SU-DHL-6 (cell line): ENCODE results near the gene RFXANK.

Source experiments
- CTCF ChIP-seq: fragments of 200-600 bp; sonication (generic); IDR thresholded peaks from one replicate; pipeline ENCODE4 v1.5.1; 2017; ENCODE audit warnings: antibody characterized with exemption, mild to moderate bottlenecking, low read length, moderate library complexity; ENCODE audit not compliant: insufficient read depth, poor library complexity, severe bottlenecking
- EZH2phosphoT487 ChIP-seq: fragments of 200-600 bp; sonication (generic), shearing (Covaris generic); conservative IDR thresholded peaks from 2 replicates; pipeline ENCODE4 v1.6.1; 2018; ENCODE audit warnings: mild to moderate bottlenecking, antibody characterized with exemption, low read length, moderate library complexity, mixed read lengths

DNA sequence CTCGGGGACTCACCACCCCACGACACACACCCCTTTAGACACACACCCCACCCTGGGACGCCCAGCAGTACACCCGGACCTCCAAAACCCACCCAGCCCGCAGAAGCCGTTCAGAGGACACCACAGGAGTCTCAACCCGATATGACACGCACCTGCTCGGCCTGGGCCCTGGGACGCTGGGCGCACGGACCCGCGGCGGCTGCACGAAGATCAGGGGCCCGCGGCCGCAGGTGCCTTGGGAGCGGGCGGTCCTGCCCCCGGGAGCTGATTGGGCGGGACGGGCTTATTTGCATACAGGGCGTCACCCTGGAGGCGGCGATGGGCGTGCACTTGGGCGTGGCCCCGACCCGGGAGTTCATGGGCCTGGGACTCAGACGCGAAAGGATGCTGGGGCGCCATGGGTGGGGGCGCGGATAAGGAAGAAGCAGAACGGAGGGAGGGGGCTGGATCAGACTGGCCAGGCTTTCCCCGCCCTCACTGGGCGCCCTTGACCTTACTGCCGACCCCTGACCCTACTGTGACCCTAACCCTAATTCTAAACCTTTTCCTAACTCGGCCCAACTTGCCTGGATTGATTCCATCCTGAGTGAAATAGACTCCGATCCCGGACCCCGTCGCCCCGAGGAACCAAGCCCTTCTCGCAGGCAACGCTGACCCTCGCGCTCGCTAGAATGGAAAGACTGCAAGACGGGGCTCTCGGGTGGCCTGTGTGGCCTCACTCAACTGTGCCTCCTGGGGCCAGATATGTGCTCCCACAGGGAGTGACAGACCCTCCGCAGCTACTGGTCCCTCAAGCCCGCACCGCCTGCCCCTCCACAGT is 21.8 kb upstream of the RFXANK start, which contains the start of gene MEF2B:
- TF ChIP-seq CTCF (no peak), EZH2phosphoT487 (no peak)
